Measurements from ENCODE around the gene TEX264. TPM values are rescaled to one million over a fixed set of nuclear protein-coding genes. Genes with fewer than 3 reads are reported as not detected.
A peak's percentile ranks its signal among the peaks of the same experiment; 100 is the strongest.

The TEX264 gene
- total RNA-seq, 1 donor from 2014 or later = 38.6 TPM

DNA sequence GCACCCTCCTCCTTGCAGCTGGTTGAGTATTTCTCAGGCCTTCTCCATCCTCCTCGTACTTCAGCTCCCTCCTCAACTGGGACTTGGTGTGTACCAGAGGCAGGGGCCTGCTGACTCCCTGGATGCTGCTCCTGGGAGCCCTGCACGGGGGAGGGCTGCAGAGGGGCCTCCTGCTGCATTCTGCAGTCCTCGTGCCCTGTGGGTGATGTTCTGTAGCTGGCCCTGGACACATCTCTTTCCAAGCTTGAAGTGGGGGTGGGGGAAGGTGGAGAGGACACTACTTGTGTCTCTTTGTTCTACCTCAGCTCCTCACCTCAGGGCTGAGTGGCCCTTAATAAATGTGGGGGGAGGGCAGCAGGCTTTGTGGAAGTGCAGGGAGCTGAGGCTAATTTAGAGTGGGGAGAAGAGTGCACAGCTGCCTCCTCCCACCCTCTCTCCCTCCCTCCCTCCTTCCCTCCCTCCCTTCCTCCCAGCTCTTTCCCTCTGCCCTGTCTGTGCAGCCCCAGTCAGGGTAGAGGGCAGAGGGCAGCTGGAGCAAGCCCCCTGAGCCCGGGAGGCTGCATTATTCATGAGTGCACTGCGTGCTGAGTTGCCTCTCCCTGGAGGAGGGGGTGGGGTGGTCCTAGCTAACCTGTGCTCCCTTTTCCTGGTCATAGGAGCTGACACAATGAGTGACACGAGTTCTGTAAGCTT lies 32.2 kb downstream of the TEX264 start:
- no peaks in the 10 kb centered on the region for H3K9me3 Mint-ChIP-seq
- H3K4me3 Mint-ChIP-seq = no peak overlapping the region
- H3K4me1 Mint-ChIP-seq = peaks cover 7% of the 10 kb centered on the region
- H3K27ac Mint-ChIP-seq = no peak overlapping the region
- no peak for DNase-seq (ENCODE audit: low spot score in 2 of 2, unreplicated experiment in 2 of 2)
- peaks cover 14% of the 10 kb centered on the region for H3K27me3 Mint-ChIP-seq (ENCODE audit: low read depth)
- H3K36me3 Mint-ChIP-seq = peaks cover 5% of the 10 kb centered on the region
- no peak for TF ChIP-seq CTCF (IDR thresholded peaks at IDR 0.05; ENCODE audit: unreplicated experiment)

- no peak for DNase-seq (ENCODE audit: low spot score in 2 of 2, unreplicated experiment in 2 of 2)
- peaks cover 5% of the 10 kb centered on the region for H3K36me3 Mint-ChIP-seq
- no peak for TF ChIP-seq CTCF (IDR thresholded peaks at IDR 0.05; ENCODE audit: unreplicated experiment)
- peaks cover 7% of the 10 kb centered on the region for H3K4me1 Mint-ChIP-seq
- peaks cover 21% of the 10 kb centered on the region for H3K27me3 Mint-ChIP-seq (ENCODE audit: low read depth)
- H3K27ac Mint-ChIP-seq = no peak overlapping the region
- H3K9me3 Mint-ChIP-seq = no peaks in the 10 kb centered on the region
- H3K4me3 Mint-ChIP-seq = no peak overlapping the region
Observed at GRCh38 chr3:51703761-51704510, 32.9 kb downstream of the TEX264 start.

- no peak for TF ChIP-seq CTCF (IDR thresholded peaks at IDR 0.05; ENCODE audit: unreplicated experiment)
Observed at GRCh38 chr3:51704511-51704950, 33.5 kb downstream of the TEX264 start.

DNA sequence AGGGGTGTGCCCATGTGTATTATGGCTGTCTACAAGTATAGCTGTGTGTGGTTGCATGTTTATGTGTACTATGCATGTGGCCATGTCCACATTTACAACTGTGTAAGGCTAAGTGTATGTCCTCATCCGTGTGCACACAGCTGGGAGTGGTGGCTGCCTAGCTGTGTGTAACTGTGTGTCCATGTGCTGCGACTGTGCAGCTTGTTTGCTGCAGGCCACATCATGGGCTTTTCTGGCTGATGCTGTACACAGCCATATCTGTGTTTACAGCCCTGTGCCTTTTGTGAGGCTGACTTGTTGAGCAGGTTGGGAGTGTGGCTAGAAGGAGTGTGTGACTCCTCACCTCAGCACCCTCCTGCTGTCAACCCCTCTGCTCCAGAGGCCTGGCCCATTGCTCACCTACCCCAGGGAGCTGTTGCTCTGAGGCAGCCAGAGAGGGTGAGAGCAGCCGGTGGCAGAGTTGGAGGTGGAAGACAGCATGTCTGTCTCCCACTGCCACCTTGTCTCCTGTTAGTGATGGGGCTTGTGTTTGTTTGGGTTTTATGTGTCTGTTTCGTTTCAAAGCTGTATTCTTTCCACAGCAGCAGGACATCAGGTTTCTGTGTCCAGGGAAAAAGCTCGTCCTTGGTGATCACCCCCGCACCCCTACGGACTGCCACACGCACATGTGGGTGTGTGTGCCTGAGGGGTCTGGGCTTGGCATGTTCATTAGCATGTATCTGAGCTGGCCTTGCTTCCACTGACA lies 34.4 kb downstream of the TEX264 start:
- no peak overlapping the region for H3K4me3 Mint-ChIP-seq
- H3K27me3 Mint-ChIP-seq (ENCODE audit: low read depth) = peaks cover 31% of the 10 kb centered on the region
- TF ChIP-seq CTCF (IDR thresholded peaks at IDR 0.05; ENCODE audit: unreplicated experiment) = no peak
- H3K36me3 Mint-ChIP-seq = no peaks in the 10 kb centered on the region
- H3K9me3 Mint-ChIP-seq = no peaks in the 10 kb centered on the region
- H3K27ac Mint-ChIP-seq = no peak overlapping the region
- DNase-seq (ENCODE audit: low spot score in 2 of 2, unreplicated experiment in 2 of 2) = peak in 1 of 2 experiments; percentile 9
- peaks cover 7% of the 10 kb centered on the region for H3K4me1 Mint-ChIP-seq

More at GRCh38 chr3:51704511-51704950, 33.5 kb downstream of the TEX264 start:
- Mint-ChIP-seq H3K27ac (no peak overlapping the region), H3K9me3 (no peaks in the 10 kb centered on the region), H3K36me3 (peaks cover 2% of the 10 kb centered on the region), H3K4me1 (peaks cover 7% of the 10 kb centered on the region), H3K27me3 (ENCODE audit: low read depth) (peaks cover 26% of the 10 kb centered on the region), H3K4me3 (no peak overlapping the region)
- no peak for DNase-seq (ENCODE audit: low spot score in 2 of 2, unreplicated experiment in 2 of 2)

DNA sequence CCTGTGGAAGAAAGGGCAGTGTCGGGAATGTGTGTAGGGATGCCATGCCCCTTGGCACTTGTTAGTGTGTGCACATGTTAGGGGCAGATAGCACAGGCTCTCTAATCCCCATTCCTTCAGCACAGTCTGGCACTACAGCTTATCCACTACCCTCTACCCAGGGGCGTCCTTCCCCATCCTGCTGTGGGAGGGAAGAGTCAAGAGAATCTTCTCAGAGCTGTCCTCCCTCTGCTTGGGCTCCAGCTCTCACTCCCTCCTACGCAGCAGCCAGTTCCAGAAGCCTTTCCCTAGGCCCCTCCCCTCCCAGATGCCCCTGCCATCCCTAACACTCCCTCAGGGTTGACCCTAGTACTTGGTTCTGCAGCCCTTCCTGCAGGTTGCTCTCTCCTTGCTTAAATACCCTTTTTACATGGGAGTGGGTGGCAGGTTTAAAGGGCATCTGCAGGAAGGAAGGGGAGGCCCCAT lies 35.0 kb downstream of the TEX264 start:
- no peak overlapping the region for H3K27ac Mint-ChIP-seq
- H3K36me3 Mint-ChIP-seq = no peaks in the 10 kb centered on the region
- H3K9me3 Mint-ChIP-seq = no peaks in the 10 kb centered on the region
- H3K27me3 Mint-ChIP-seq (ENCODE audit: low read depth) = peaks cover 31% of the 10 kb centered on the region
- DNase-seq (ENCODE audit: low spot score in 2 of 2, unreplicated experiment in 2 of 2) = no peak
- no peak for TF ChIP-seq CTCF (IDR thresholded peaks at IDR 0.05; ENCODE audit: unreplicated experiment)
- no peak overlapping the region for H3K4me3 Mint-ChIP-seq
- H3K4me1 Mint-ChIP-seq = peaks cover 7% of the 10 kb centered on the region
